ENCODE data around the gene ELP4. TPM values are rescaled to one million over a fixed set of nuclear protein-coding genes. Genes with fewer than 3 reads are reported as not detected.

The ELP4 gene
- polyA plus RNA-seq, 2 of the 4 experiments (the other 2 are of a cell fraction), result 16.9 to 26.0 TPM

GRCh38 chr11:31690041-31690440 is 180.5 kb downstream of the ELP4 start:
- peaks cover 6% of the 10 kb centered on the region; the same call in 1 of the 3 replicates for H3K4me1 ChIP-seq
- no peak overlapping the region for H3K27ac ChIP-seq
- no peak overlapping the region for H3K4me3 ChIP-seq
- no peak overlapping the region for H3K4me2 ChIP-seq
- ChIA-PET CTCF (interaction anchor here (0.6 to 0.7 kb wide), 2 partner anchors 457 to 697 kb away, joined by 3 read pairs; no protein-coding TSS in a partner anchor), POLR2A (no interaction called here)
- DNase-seq (ENCODE audit: low read depth in 1 of 2, low spot score in 1 of 2) (no peak), ATAC-seq (no peak), FAIRE-seq (no peak)
- no peaks in the 10 kb centered on the region for H3K9me3 ChIP-seq
- WGBS (ENCODE audit: missing lambda C conversion rate), result 84% methylated on average over 2 of the region's 2 CpGs
- TF ChIP-seq EP300 (IDR thresholded peaks at IDR 0.05) (no peak), CHD2 (IDR thresholded peaks at IDR 0.05; ENCODE audit: low read length, partially characterized antibody) (no peak), TP53 (CRISPR knock-in tag; IDR thresholded peaks at IDR 0.05) (no peak), HEYL (CRISPR knock-in tag; IDR thresholded peaks at IDR 0.05) (no peak), EHF (CRISPR knock-in tag; IDR thresholded peaks at IDR 0.05) (no peak), ATOH8 (CRISPR knock-in tag; IDR thresholded peaks at IDR 0.05; ENCODE audit: low read depth) (no peak), JUN (IDR thresholded peaks at IDR 0.05) (no peak), HOXA7 (CRISPR knock-in tag; IDR thresholded peaks at IDR 0.05) (no peak), GATA3 (IDR thresholded peaks at IDR 0.05; ENCODE audit: borderline replicate concordance) (no peak), NR3C1 (IDR thresholded peaks at IDR 0.05) (no peak), USF2 (IDR thresholded peaks at IDR 0.05) (no peak), MAZ (IDR thresholded peaks at IDR 0.05; ENCODE audit: borderline replicate concordance, low read depth, low read length) (no peak), EHMT2 (IDR thresholded peaks at IDR 0.05; ENCODE audit: low read depth) (no peak), BHLHE40 (IDR thresholded peaks at IDR 0.05; ENCODE audit: low read depth, low read length) (no peak), FOSB (CRISPR knock-in tag; IDR thresholded peaks at IDR 0.05) (no peak), SREBF2 (IDR thresholded peaks at IDR 0.05) (no peak)

GRCh38 chr11:31690516-31690915 is 180.9 kb downstream of the ELP4 start:
- ATAC-seq (no peak), DNase-seq (ENCODE audit: low read depth in 1 of 2, low spot score in 1 of 2) (no peak), FAIRE-seq (no peak)
- Histone ChIP-seq H3K4me1 (peaks cover 6% of the 10 kb centered on the region; the same call in 1 of the 3 replicates), H3K27ac (no peak overlapping the region), H3K4me3 (no peak overlapping the region), H3K9me3 (no peaks in the 10 kb centered on the region), H3K4me2 (no peak overlapping the region)
- ChIA-PET POLR2A (no interaction called here), CTCF (interaction anchor here (0.6 to 0.7 kb wide), 2 partner anchors 458 to 697 kb away, joined by 3 read pairs; no protein-coding TSS in a partner anchor)
- 81% methylated on average over 2 of the region's 2 CpGs for WGBS (ENCODE audit: missing lambda C conversion rate)
- TF ChIP-seq CBX2 (IDR thresholded peaks at IDR 0.05; ENCODE audit: borderline replicate concordance, low read depth), result no peak
- no peak for TF ChIP-seq BHLHE40 (IDR thresholded peaks at IDR 0.05; ENCODE audit: low read depth, low read length)
- TF ChIP-seq GATA3 (IDR thresholded peaks at IDR 0.05; ENCODE audit: borderline replicate concordance), result no peak
- no peak for TF ChIP-seq EHMT2 (IDR thresholded peaks at IDR 0.05; ENCODE audit: low read depth)
- TF ChIP-seq REST (IDR thresholded peaks at IDR 0.05), result no peak
- no peak for TF ChIP-seq MAX (IDR thresholded peaks at IDR 0.05)
- TF ChIP-seq TFCP2L1 (CRISPR knock-in tag; IDR thresholded peaks at IDR 0.05), result no peak

Measured in A549 (cell line).